Neural progenitor cell (in vitro differentiated cells): ENCODE data around the gene DOP1B. TPM values are rescaled to one million over a fixed set of nuclear protein-coding genes. Genes with fewer than 3 reads are reported as not detected.
"Not testable (repeated sequence)": the region's sequence is repeated elsewhere in the genome, so short reads cannot be mapped to it uniquely, and the experiment has no call there.

Source experiments
- DNase-seq: peaks from one replicate; pipeline ENCODE4 v3.0.0-alpha.2; 2016; ENCODE audit warnings: low spot score
- H2AFZ ChIP-seq: fragments of 200-600 bp; sonication (generic); replicated peaks from 2 replicates; pipeline ENCODE4 v1.6.1; 2016; ENCODE audit warnings: antibody characterized with exemption
- H3F3A ChIP-seq: fragments of 200-600 bp; sonication (generic); 2 replicates; pipeline ENCODE4 v1.6.1; 2016; ENCODE audit warnings: antibody characterized with exemption, low read depth
- H3K27ac ChIP-seq: fragments of 200-600 bp; sonication (generic); 2 replicates; pipeline ENCODE4 v1.5.1; 2016; ENCODE audit warnings: mild to moderate bottlenecking
- H3K27me3 ChIP-seq: fragments of 200-600 bp; sonication (generic); 2 replicates; pipeline ENCODE4 v1.6.1; 2016; ENCODE audit warnings: mild to moderate bottlenecking, moderate library complexity
- H3K36me3 ChIP-seq: fragments of 200-600 bp; sonication (generic); 2 replicates; pipeline ENCODE4 v1.5.1; 2016
- H3K4me1 ChIP-seq: fragments of 200-600 bp; sonication (generic); 2 replicates; pipeline ENCODE4 v1.6.1; 2016; ENCODE audit warnings: mixed run types
- H3K4me2 ChIP-seq: fragments of 200-600 bp; sonication (generic); 2 replicates; pipeline ENCODE4 v1.6.1; 2016
- H3K4me3 ChIP-seq: fragments of 200-600 bp; sonication (generic); 2 replicates; pipeline ENCODE4 v1.5.1; 2016
- H3K79me2 ChIP-seq: fragments of 200-600 bp; sonication (generic); 2 replicates; pipeline ENCODE4 v1.6.1; 2016; ENCODE audit warnings: low read depth
- H3K9ac ChIP-seq: fragments of 200-600 bp; sonication (generic); 2 replicates; pipeline ENCODE4 v1.6.1; 2016
- H3K9me3 ChIP-seq: fragments of 200-600 bp; sonication (generic); 2 replicates; pipeline ENCODE4 v1.5.1; 2016; ENCODE audit warnings: low read depth
- H4K20me1 ChIP-seq: fragments of 200-600 bp; sonication (generic); 2 replicates; pipeline ENCODE4 v1.6.1; 2016; ENCODE audit warnings: low read depth
- H3K27ac Mint-ChIP-seq: 3 replicates; pipeline ENCODE4 v1.8.0; 2021; ENCODE audit warnings: mixed read lengths
- H3K27me3 Mint-ChIP-seq: 2 replicates; pipeline ENCODE4 v1.8.0; 2022; ENCODE audit warnings: low read depth, mild to moderate bottlenecking, inconsistent platforms, moderate library complexity, mixed read lengths; ENCODE audit not compliant: insufficient read depth
- H3K36me3 Mint-ChIP-seq: 3 replicates; pipeline ENCODE4 v1.8.0; 2021; ENCODE audit warnings: mixed read lengths
- H3K4me1 Mint-ChIP-seq: 3 replicates; pipeline ENCODE4 v1.8.0; 2021; ENCODE audit warnings: mixed read lengths
- H3K4me3 Mint-ChIP-seq: 3 replicates; pipeline ENCODE4 v1.8.0; 2021; ENCODE audit warnings: mild to moderate bottlenecking, moderate library complexity, mixed read lengths
- H3K9me3 Mint-ChIP-seq: 3 replicates; pipeline ENCODE4 v1.8.0; 2020; ENCODE audit warnings: mixed read lengths
- EZH2 ChIP-seq: fragments of 200-600 bp; sonication (generic); IDR thresholded peaks from 2 replicates; pipeline ENCODE4 v1.6.1; 2017; ENCODE audit warnings: antibody characterized with exemption, mild to moderate bottlenecking, moderate library complexity
- EZH2phosphoT487 ChIP-seq: fragments of 200-600 bp; sonication (generic); IDR thresholded peaks from 2 replicates; pipeline ENCODE4 v1.6.1; 2017; ENCODE audit warnings: antibody characterized with exemption
- total RNA-seq: library from RNA; depleted of rRNA; stranded (reverse); fragments of >200 nt; gene quantifications from 2 replicates; pipeline ENCODE4 v1.2.3, GENCODE V29; 2015; ENCODE audit warnings: low replicate concordance
- TF ChIP-seq, protein P1 (sequence below): fragments of 200-600 bp; sonication (generic); IDR thresholded peaks from 2 replicates; pipeline ENCODE4 v1.5.1; 2017; ENCODE audit warnings: antibody characterized with exemption, mild to moderate bottlenecking

The DOP1B gene
- total RNA-seq, 1 donor from 2014 or later, result 9.9 TPM

DNA sequence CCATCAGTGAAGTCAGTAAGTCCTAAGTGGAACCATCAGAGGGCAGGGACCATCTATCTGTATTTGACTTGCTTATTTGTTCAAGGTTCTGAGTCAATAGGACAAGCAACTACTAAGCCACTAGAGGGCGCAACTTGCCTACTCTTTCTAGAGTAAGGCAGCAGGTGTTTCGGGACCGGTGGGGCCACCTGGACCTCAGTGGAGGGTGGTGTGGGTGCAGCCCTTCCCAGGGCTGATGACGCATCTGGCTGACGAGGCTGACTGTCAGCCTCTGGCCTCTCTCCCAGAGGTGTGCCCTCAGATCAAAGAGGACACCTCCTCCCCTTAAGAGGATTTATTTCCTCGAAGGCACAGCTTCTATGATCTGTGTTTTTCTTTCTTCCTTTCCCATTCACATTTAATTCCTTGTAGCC lies 15.1 kb upstream of the DOP1B start:
- peaks cover 36% of the 10 kb centered on the region for H3K27me3 ChIP-seq
- H4K20me1 ChIP-seq, result no peaks in the 10 kb centered on the region
- H3K27ac ChIP-seq, result no peak overlapping the region
- peak overlapping the region; percentile 29 for H3K4me2 ChIP-seq
- DNase-seq, result peak; percentile 95
- no peak overlapping the region for H3K4me3 ChIP-seq
- H2AFZ ChIP-seq, result no peak overlapping the region
- no peak overlapping the region for H3K9ac ChIP-seq
- peaks cover 2% of the 10 kb centered on the region for H3K4me1 ChIP-seq
- H3K79me2 ChIP-seq, result no peaks in the 10 kb centered on the region
- H3K27me3 Mint-ChIP-seq, result peaks cover 19% of the 10 kb centered on the region
- no peaks in the 10 kb centered on the region for H3K9me3 Mint-ChIP-seq
- TF ChIP-seq EZH2phosphoT487 (no peak), EZH2 (no peak)
- TF ChIP-seq, protein P1, sequence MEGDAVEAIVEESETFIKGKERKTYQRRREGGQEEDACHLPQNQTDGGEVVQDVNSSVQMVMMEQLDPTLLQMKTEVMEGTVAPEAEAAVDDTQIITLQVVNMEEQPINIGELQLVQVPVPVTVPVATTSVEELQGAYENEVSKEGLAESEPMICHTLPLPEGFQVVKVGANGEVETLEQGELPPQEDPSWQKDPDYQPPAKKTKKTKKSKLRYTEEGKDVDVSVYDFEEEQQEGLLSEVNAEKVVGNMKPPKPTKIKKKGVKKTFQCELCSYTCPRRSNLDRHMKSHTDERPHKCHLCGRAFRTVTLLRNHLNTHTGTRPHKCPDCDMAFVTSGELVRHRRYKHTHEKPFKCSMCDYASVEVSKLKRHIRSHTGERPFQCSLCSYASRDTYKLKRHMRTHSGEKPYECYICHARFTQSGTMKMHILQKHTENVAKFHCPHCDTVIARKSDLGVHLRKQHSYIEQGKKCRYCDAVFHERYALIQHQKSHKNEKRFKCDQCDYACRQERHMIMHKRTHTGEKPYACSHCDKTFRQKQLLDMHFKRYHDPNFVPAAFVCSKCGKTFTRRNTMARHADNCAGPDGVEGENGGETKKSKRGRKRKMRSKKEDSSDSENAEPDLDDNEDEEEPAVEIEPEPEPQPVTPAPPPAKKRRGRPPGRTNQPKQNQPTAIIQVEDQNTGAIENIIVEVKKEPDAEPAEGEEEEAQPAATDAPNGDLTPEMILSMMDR, result peak; percentile 94
- H3K27ac Mint-ChIP-seq, result no peak overlapping the region
- peaks cover 9% of the 10 kb centered on the region for H3K4me1 Mint-ChIP-seq
- H3K36me3 Mint-ChIP-seq, result no peaks in the 10 kb centered on the region
- peaks cover 8% of the 10 kb centered on the region for H3F3A ChIP-seq
- no peaks in the 10 kb centered on the region for H3K9me3 ChIP-seq
- no peaks in the 10 kb centered on the region for H3K36me3 ChIP-seq
- no peak overlapping the region for H3K4me3 Mint-ChIP-seq

DNA sequence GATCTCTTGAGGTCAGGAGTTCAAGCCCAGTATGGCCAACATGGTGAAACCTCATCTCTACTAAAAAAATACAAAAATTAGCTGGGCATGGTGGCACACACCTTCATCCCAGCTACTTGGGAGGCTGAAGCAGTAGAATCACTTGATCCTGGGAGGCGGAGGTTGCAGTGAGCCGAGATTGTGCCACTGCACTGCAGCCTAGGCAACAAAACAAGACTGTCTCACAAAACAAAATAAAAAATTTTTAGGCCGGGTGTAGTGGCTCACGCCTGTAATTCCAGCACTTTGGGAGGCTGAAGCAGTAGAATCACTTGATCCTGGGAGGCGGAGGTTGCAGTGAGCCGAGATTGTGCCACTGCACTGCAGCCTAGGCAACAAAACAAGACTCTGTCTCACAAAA lies 12.4 kb upstream of the DOP1B start:
- H3K79me2 ChIP-seq, H3K9ac ChIP-seq, H3F3A ChIP-seq, H3K27me3 Mint-ChIP-seq, DNase-seq, H3K27me3 ChIP-seq, H2AFZ ChIP-seq, H3K4me1 Mint-ChIP-seq, H3K4me3 ChIP-seq, H3K9me3 ChIP-seq, H3K4me2 ChIP-seq, H3K9me3 Mint-ChIP-seq, H3K27ac ChIP-seq, H3K27ac Mint-ChIP-seq, H3K36me3 Mint-ChIP-seq, H3K4me3 Mint-ChIP-seq, H3K4me1 ChIP-seq, H4K20me1 ChIP-seq, H3K36me3 ChIP-seq: not testable (repeated sequence)

DNA sequence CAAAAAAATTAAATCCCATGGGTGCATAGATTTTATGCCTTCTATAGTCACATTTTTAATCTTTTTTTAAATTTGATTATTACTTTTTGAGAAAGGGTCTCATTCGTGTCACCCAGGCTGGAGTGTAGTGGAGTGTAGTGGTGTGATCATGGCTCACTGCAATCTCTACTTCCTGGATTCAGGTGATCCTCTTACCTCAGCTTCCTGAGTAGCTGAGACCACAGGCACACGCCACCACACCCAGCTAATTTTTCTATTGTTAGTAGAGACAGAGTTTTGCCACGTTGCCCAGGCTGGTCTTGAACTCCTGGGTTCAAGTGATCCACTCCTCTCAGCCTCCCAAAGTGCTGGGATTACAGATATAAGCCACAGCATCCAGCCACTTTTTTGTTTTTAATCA lies 11.4 kb upstream of the DOP1B start:
- Mint-ChIP-seq H3K9me3 (no peaks in the 10 kb centered on the region), H3K4me1 (peaks cover 12% of the 10 kb centered on the region), H3K4me3 (no peak overlapping the region), H3K27ac (no peak overlapping the region), H3K27me3 (peaks cover 5% of the 10 kb centered on the region), H3K36me3 (no peaks in the 10 kb centered on the region)
- H3K27ac ChIP-seq, result no peak overlapping the region
- H4K20me1 ChIP-seq, result no peaks in the 10 kb centered on the region
- no peak overlapping the region for H3K9ac ChIP-seq
- no peak overlapping the region for H3K4me3 ChIP-seq
- peaks cover 4% of the 10 kb centered on the region for H3K27me3 ChIP-seq
- no peak overlapping the region for H2AFZ ChIP-seq
- no peaks in the 10 kb centered on the region for H3K79me2 ChIP-seq
- H3K36me3 ChIP-seq, result no peaks in the 10 kb centered on the region
- TF ChIP-seq EZH2phosphoT487 (no peak), EZH2 (no peak)
- TF ChIP-seq, protein P1, result no peak
- H3K4me2 ChIP-seq, result no peak overlapping the region
- no peaks in the 10 kb centered on the region for H3K9me3 ChIP-seq
- DNase-seq, result no peak
- H3K4me1 ChIP-seq, result peaks cover 2% of the 10 kb centered on the region
- H3F3A ChIP-seq, result peaks cover 11% of the 10 kb centered on the region

DNA sequence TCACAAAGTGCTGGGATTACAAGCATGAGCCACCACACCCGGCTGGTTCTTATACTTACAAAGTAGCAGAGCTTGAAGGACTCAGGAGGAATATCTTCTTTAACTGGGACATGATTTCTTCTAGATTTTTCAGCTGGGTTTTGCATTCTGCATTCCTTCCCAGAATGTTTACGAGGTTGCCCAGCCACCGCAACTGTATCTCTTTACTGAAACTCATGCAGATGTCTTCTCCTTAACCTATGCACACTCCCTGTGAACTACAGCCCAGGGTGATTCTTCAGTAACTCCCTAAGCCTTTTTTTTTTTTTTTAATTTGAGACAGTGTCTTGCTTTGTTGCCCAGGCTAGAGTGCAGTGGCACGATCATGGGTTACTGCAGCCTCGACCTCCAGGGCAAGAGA lies 8.7 kb upstream of the DOP1B start:
- H3K27ac ChIP-seq, result no peak overlapping the region
- no peaks in the 10 kb centered on the region for H3K4me1 ChIP-seq
- Mint-ChIP-seq H3K4me3 (no peak overlapping the region), H3K36me3 (no peaks in the 10 kb centered on the region), H3K27me3 (peaks cover 5% of the 10 kb centered on the region), H3K9me3 (no peaks in the 10 kb centered on the region), H3K27ac (no peak overlapping the region), H3K4me1 (peaks cover 7% of the 10 kb centered on the region)
- H3K27me3 ChIP-seq, result peaks cover 3% of the 10 kb centered on the region
- no peak overlapping the region for H2AFZ ChIP-seq
- TF ChIP-seq EZH2, result no peak
- TF ChIP-seq, protein P1, result no peak
- TF ChIP-seq EZH2phosphoT487, result no peak
- DNase-seq, result no peak
- H3K79me2 ChIP-seq, result no peaks in the 10 kb centered on the region
- H3K4me3 ChIP-seq, result no peak overlapping the region
- H4K20me1 ChIP-seq, result no peaks in the 10 kb centered on the region
- no peak overlapping the region for H3K9ac ChIP-seq
- no peaks in the 10 kb centered on the region for H3K9me3 ChIP-seq
- no peaks in the 10 kb centered on the region for H3K36me3 ChIP-seq
- peaks cover 4% of the 10 kb centered on the region for H3F3A ChIP-seq
- H3K4me2 ChIP-seq, result no peak overlapping the region
